CD14-positive monocyte (primary cell): Measurements from ENCODE around the gene UBIAD1. TPM values are rescaled to one million over a fixed set of nuclear protein-coding genes. Genes with fewer than 3 reads are reported as not detected.
A peak's percentile ranks its signal among the peaks of the same experiment; 100 is the strongest.

Experiments used
- DNase-seq, 3 donors: peaks; one replicate each; pipeline ENCODE4 v3.0.0-alpha.2; 2011 to 2022
- H2AFZ ChIP-seq: 2 replicates; pipeline ENCODE4 v1.6.0; 2012; ENCODE audit warnings: mild to moderate bottlenecking, low read depth, low read length, inconsistent platforms; ENCODE audit not compliant: insufficient read depth, poor library complexity, severe bottlenecking
- H3K27ac ChIP-seq, 2 donors: 1 replicate in 1 of 2; 2 replicates in 1 of 2; pipeline ENCODE4 v1.5.1; 2012 to 2013; ENCODE audit warnings: low read length in 2 of 2, control low read depth in 1 of 2, inconsistent platforms in 1 of 2, low read depth in 1 of 2, mild to moderate bottlenecking in 1 of 2
- H3K27me3 ChIP-seq, 2 donors: one replicate each; pipeline versions ENCODE4 v1.6.0 to v1.6.1; 2011 to 2013; ENCODE audit warnings: low read length in 2 of 2; ENCODE audit not compliant: control insufficient read depth in 2 of 2, insufficient read depth in 2 of 2
- H3K36me3 ChIP-seq, 2 donors: replicated peaks in 1 of 2; 1 replicate in 1 of 2; 2 replicates in 1 of 2; pipeline versions ENCODE4 v1.5.1 to v1.6.1; 2012 to 2013; ENCODE audit warnings: low read length in 2 of 2, control low read depth in 1 of 2, inconsistent platforms in 1 of 2, mild to moderate bottlenecking in 1 of 2; ENCODE audit not compliant: insufficient read depth in 2 of 2, control insufficient read depth in 1 of 2
- H3K4me1 ChIP-seq, 2 donors: 1 replicate in 1 of 2; 2 replicates in 1 of 2; pipeline versions ENCODE4 v1.5.1 to v1.6.1; 2012 to 2013; ENCODE audit warnings: low read length in 2 of 2, control low read depth in 1 of 2, inconsistent platforms in 1 of 2, mild to moderate bottlenecking in 1 of 2, moderate library complexity in 1 of 2; ENCODE audit not compliant: insufficient read depth in 2 of 2, control insufficient read depth in 1 of 2
- H3K4me2 ChIP-seq: replicated peaks from 2 replicates; pipeline ENCODE3; 2012; ENCODE audit warnings: low read length, moderate library complexity, mild to moderate bottlenecking; ENCODE audit not compliant: poor library complexity, severe bottlenecking; ENCODE audit errors: extremely low read depth
- H3K4me3 ChIP-seq, 3 experiments: fragments of 200-600 bp in 1 of 3; sonication (generic) in 1 of 3; replicated peaks in 1 of 3; 1 replicate in 2 of 3; 2 replicates in 1 of 3; pipeline ENCODE4 v1.5.1; 2011 to 2013; ENCODE audit warnings: low read length in 3 of 3, mild to moderate bottlenecking in 3 of 3, control low read depth in 2 of 3, low read depth in 2 of 3, inconsistent platforms in 1 of 3, moderate library complexity in 1 of 3
- H3K79me2 ChIP-seq: 2 replicates; pipeline ENCODE4 v1.6.0; 2012; ENCODE audit warnings: mild to moderate bottlenecking, control low read depth, inconsistent platforms, low read length, moderate library complexity; ENCODE audit not compliant: insufficient read depth
- H3K9ac ChIP-seq: 2 replicates; pipeline ENCODE4 v1.6.0; 2017; ENCODE audit warnings: low read length, mild to moderate bottlenecking; ENCODE audit not compliant: insufficient read depth, poor library complexity, severe bottlenecking
- H3K9me3 ChIP-seq, 2 donors: replicated peaks in 1 of 2; 1 replicate in 1 of 2; 2 replicates in 1 of 2; pipeline versions ENCODE4 v1.5.1 to v1.6.1; 2012 to 2013; ENCODE audit warnings: low read length in 2 of 2, control low read depth in 1 of 2; ENCODE audit not compliant: control insufficient read depth in 1 of 2, insufficient read depth in 1 of 2
- H4K20me1 ChIP-seq: 2 replicates; pipeline ENCODE4 v1.6.0; 2012; ENCODE audit warnings: mild to moderate bottlenecking, low read length, control low read depth, moderate library complexity; ENCODE audit not compliant: insufficient read depth
- H3K27ac Mint-ChIP-seq, 7 donors: one replicate each; pipeline ENCODE4 v1.8.0; 2020; ENCODE audit warnings: mild to moderate bottlenecking in 7 of 7, mixed read lengths in 7 of 7, moderate library complexity in 6 of 7, inconsistent platforms in 2 of 7
- H3K27me3 Mint-ChIP-seq, 3 donors: one replicate each; pipeline ENCODE4 v1.8.0; 2021 to 2022; ENCODE audit warnings: low read depth in 3 of 3, mild to moderate bottlenecking in 3 of 3, mixed read lengths in 3 of 3, moderate library complexity in 3 of 3, inconsistent platforms in 1 of 3
- H3K36me3 Mint-ChIP-seq, 2 donors: one replicate each; pipeline ENCODE4 v1.8.0; 2020; ENCODE audit warnings: mixed read lengths in 2 of 2, inconsistent platforms in 1 of 2, mild to moderate bottlenecking in 1 of 2
- H3K4me1 Mint-ChIP-seq: one replicate; pipeline ENCODE4 v1.8.0; 2020; ENCODE audit warnings: mild to moderate bottlenecking, mixed read lengths
- H3K4me3 Mint-ChIP-seq, 2 donors: one replicate each; pipeline ENCODE4 v1.8.0; 2020; ENCODE audit warnings: mild to moderate bottlenecking in 2 of 2, mixed read lengths in 2 of 2, moderate library complexity in 1 of 2
- H3K9me3 Mint-ChIP-seq, 7 donors: one replicate each; pipeline ENCODE4 v1.8.0; 2020 to 2022; ENCODE audit warnings: mixed read lengths in 7 of 7, mild to moderate bottlenecking in 6 of 7, moderate library complexity in 6 of 7, inconsistent platforms in 2 of 7
- CTCF ChIP-seq: fragments of 200-600 bp; IDR thresholded peaks from one replicate; pipeline ENCODE4 v1.8.0; 2022; ENCODE audit warnings: antibody characterized with exemption, mild to moderate bottlenecking
- WGBS: methylation state at CpG from one replicate; pipeline ENCODE4 v1.1.5; 2013; ENCODE audit warnings: missing lambda C conversion rate; ENCODE audit not compliant: insufficient coverage; 5-methylcytosine and 5-hydroxymethylcytosine counted together
- intact Hi-C, 2 donors: fragments of 100-400 bp; cut with micrococcal nuclease; formaldehyde crosslinking; loops; one replicate each; pipeline versions ENCODE4 v1.15.0 to v1.15.1; 2023
- polyA plus RNA-seq, 3 donors: library from polyadenylated mRNA; depleted of rRNA in 1 of 3; unstranded in 2 of 3; stranded (reverse) in 1 of 3; fragments of 300-500 nt in 2 of 3; fragments of >200 nt in 1 of 3; fragmentation: Illumina TruSeq in 2 of 3; gene quantifications; 1 replicate in 2 of 3; 2 replicates in 1 of 3; pipeline ENCODE4 v1.2.3, GENCODE V29; 2012 to 2021

UBIAD1 gene
- polyA plus RNA-seq, 3 donors = 4.3 to 10.5 (median 9.8) TPM

- DNase-seq = no peak
- Mint-ChIP-seq H3K4me1 (peaks cover 12% of the 10 kb centered on the region), H3K36me3 (peaks cover 45 to 69% of the 10 kb centered on the region in 2 donors), H3K27me3 (no peaks in the 10 kb centered on the region), H3K9me3 (no peaks in the 10 kb centered on the region), H3K27ac (peak overlapping the region in 3 of 7 donors; percentile 0 to 58 (median 18)), H3K4me3 (no peak overlapping the region)
- H3K27ac ChIP-seq = no peak overlapping the region
- peaks cover 12% of the 10 kb centered on the region in 2 donors for H3K4me1 ChIP-seq
- H3K9me3 ChIP-seq = no peaks in the 10 kb centered on the region
- TF ChIP-seq CTCF = no peak
- no peak overlapping the region for H3K4me3 ChIP-seq
- 95% methylated on average over 5 of the region's 7 CpGs for WGBS
- intact Hi-C loops = no loop called here
- peaks cover 24 to 68% of the 10 kb centered on the region in 2 donors for H3K36me3 ChIP-seq
- peaks cover 12% of the 10 kb centered on the region for H3K79me2 ChIP-seq
- H3K27me3 ChIP-seq = no peaks in the 10 kb centered on the region
- H3K9ac ChIP-seq = no peak overlapping the region
- no peak overlapping the region for H2AFZ ChIP-seq
- H3K4me2 ChIP-seq = no peak overlapping the region
- H4K20me1 ChIP-seq = no peaks in the 10 kb centered on the region
Measured at GRCh38 chr1:11285883-11286734, 13.1 kb downstream of the UBIAD1 start.

- H3K36me3 Mint-ChIP-seq = peaks cover 49 to 76% of the 10 kb centered on the region in 2 donors
- no peaks in the 10 kb centered on the region for H3K9me3 ChIP-seq
- H3K27ac Mint-ChIP-seq = peak overlapping the region in 1 of 7 donors; percentile 8
- H3K4me1 ChIP-seq = peaks cover 5% of the 10 kb centered on the region in 2 donors
- H3K27ac ChIP-seq = no peak overlapping the region
- no peaks in the 10 kb centered on the region for H3K27me3 ChIP-seq
- WGBS = 100% methylated on average over 2 of the region's 3 CpGs
- no peaks in the 10 kb centered on the region for H4K20me1 ChIP-seq
- no peak overlapping the region for H3K4me2 ChIP-seq
- no peak overlapping the region for H3K4me3 Mint-ChIP-seq
- peaks cover 12% of the 10 kb centered on the region for H3K79me2 ChIP-seq
- intact Hi-C loops = no loop called here
- no peak overlapping the region for H3K4me3 ChIP-seq
- no peak for TF ChIP-seq CTCF
- no peak for DNase-seq
- no peaks in the 10 kb centered on the region for H3K9me3 Mint-ChIP-seq
- no peak overlapping the region for H3K9ac ChIP-seq
- H3K36me3 ChIP-seq = peaks cover 24 to 70% of the 10 kb centered on the region in 2 donors
- H3K4me1 Mint-ChIP-seq = peaks cover 4% of the 10 kb centered on the region
- H3K27me3 Mint-ChIP-seq = no peaks in the 10 kb centered on the region
- no peak overlapping the region for H2AFZ ChIP-seq
Measured at GRCh38 chr1:11286735-11287410, 13.9 kb downstream of the UBIAD1 start.
